GM12878 (cell line): ENCODE measurements around the gene IZUMO1R. TPM values are rescaled to one million over a fixed set of nuclear protein-coding genes. Genes with fewer than 3 reads are reported as not detected.
"Not testable (repeated sequence)": the region's sequence is repeated elsewhere in the genome, so short reads cannot be mapped to it uniquely, and the experiment has no call there.

Source experiments
- ATAC-seq: fragments of 200-7000 bp; cut with Tn5 transposase; 3 replicates; pipeline ENCODE4 v1.9.1; 2020; ENCODE audit warnings: mild to moderate bottlenecking, moderate library complexity
- BruUV-seq: library from RNA; stranded (reverse); fragments of 400-500 nt; replicated peaks from 2 replicates; lab custom pipeline; 2021; lab: Mats Ljungman, UMichigan
- CTCF ChIA-PET: fragments of 300-600 bp; sonication (Branson Sonifier 250); formaldehyde crosslinking; extraction: SDS; loops from one replicate; lab custom pipeline; 2021; ENCODE audit warnings: inconsistent platforms; lab: Yijun Ruan, JAX
- POLR2A ChIA-PET: fragments of 350-600 bp; formaldehyde crosslinking; extraction: SDS; loops from one replicate; lab custom pipeline; 2021; ENCODE audit warnings: inconsistent platforms; lab: Charles Lee
- RAD21 ChIA-PET: fragments of 300-600 bp; sonication (Branson Sonifier 250); formaldehyde crosslinking; loops from one replicate; lab custom pipeline; 2023; ENCODE audit warnings: antibody characterized with exemption; ENCODE audit not compliant: unreplicated experiment; lab: Charles Lee
- SMC1A ChIA-PET: fragments of 300-600 bp; sonication (Branson Sonifier 250); formaldehyde crosslinking; loops from one replicate; lab custom pipeline; 2023; ENCODE audit not compliant: unreplicated experiment, uncharacterized antibody; lab: Charles Lee
- DNase-seq: peaks from one replicate; pipeline ENCODE4 v3.0.0-alpha.2; 2011; ENCODE audit warnings: low read depth, low spot score
- FAIRE-seq: peaks from 3 replicates; lab custom pipeline; 2011; peaks lifted over from hg19 to GRCh38; lab: Jason Lieb, UNC
- H2AFZ ChIP-seq: 2 replicates; pipeline ENCODE4 v1.6.0; 2011; ENCODE audit warnings: low read depth, low read length, control low read depth; ENCODE audit not compliant: control insufficient read depth
- H3K27ac ChIP-seq: 2 replicates; pipeline ENCODE4 v1.5.1; 2011; ENCODE audit warnings: control low read depth; ENCODE audit not compliant: control insufficient read depth, insufficient read depth
- H3K27me3 ChIP-seq, 2 experiments: replicated peaks in 1 of 2; 2 replicates each; pipeline versions ENCODE4 v1.6.0 to v1.6.1; 2011; ENCODE audit warnings: low read length in 1 of 2; ENCODE audit not compliant: control insufficient read depth in 2 of 2, insufficient read depth in 2 of 2
- H3K36me3 ChIP-seq, 2 experiments: 2 replicates each; pipeline ENCODE4 v1.5.1; 2011; ENCODE audit warnings: low read length in 1 of 2; ENCODE audit not compliant: control insufficient read depth in 2 of 2, insufficient read depth in 2 of 2
- H3K4me1 ChIP-seq: 2 replicates; pipeline ENCODE4 v1.6.1; 2011; ENCODE audit warnings: mild to moderate bottlenecking, low read length, moderate library complexity, mixed read lengths; ENCODE audit not compliant: control insufficient read depth, insufficient read depth
- H3K4me2 ChIP-seq: 2 replicates; pipeline ENCODE4 v1.6.0; 2011; ENCODE audit warnings: control low read depth; ENCODE audit not compliant: control insufficient read depth, insufficient read depth
- H3K4me3 ChIP-seq: fragments of 200-600 bp; sonication (generic); 2 replicates; pipeline ENCODE4 v1.5.1; 2016
- H3K79me2 ChIP-seq: 2 replicates; pipeline ENCODE4 v1.6.0; 2011; ENCODE audit warnings: low read length; ENCODE audit not compliant: control insufficient read depth, insufficient read depth
- H3K9ac ChIP-seq: 2 replicates; pipeline ENCODE4 v1.8.0; 2011; ENCODE audit warnings: low read length, control low read depth, mixed read lengths; ENCODE audit not compliant: control insufficient read depth, insufficient read depth
- H3K9me3 ChIP-seq: replicated peaks from 3 replicates; pipeline ENCODE4 v1.5.1; 2011; ENCODE audit warnings: mild to moderate bottlenecking, low read length; ENCODE audit not compliant: control insufficient read depth, insufficient read depth
- H4K20me1 ChIP-seq: 2 replicates; pipeline ENCODE4 v1.6.0; 2011; ENCODE audit not compliant: control insufficient read depth, insufficient read depth
- ATF3 ChIP-seq: IDR thresholded peaks from 2 replicates; pipeline ENCODE4 v1.6.1; 2011; ENCODE audit warnings: low read depth, mild to moderate bottlenecking, low read length, moderate library complexity, borderline replicate concordance; ENCODE audit errors: extremely low read depth
- NBN ChIP-seq: fragments of 450-650 bp; IDR thresholded peaks from 2 replicates; pipeline ENCODE4 v1.6.1; 2016
- SPI1 ChIP-seq: IDR thresholded peaks from 2 replicates; pipeline ENCODE4 v1.6.1; 2011; ENCODE audit warnings: low read depth, mild to moderate bottlenecking, low read length, moderate library complexity, borderline replicate concordance; ENCODE audit not compliant: insufficient read depth
- TARDBP ChIP-seq: IDR thresholded peaks from 2 replicates; pipeline ENCODE4 v1.6.1; 2016; ENCODE audit warnings: borderline replicate concordance
- USF1 ChIP-seq: IDR thresholded peaks from 2 replicates; pipeline ENCODE4 v1.6.1; 2011; ENCODE audit warnings: borderline replicate concordance, low read depth, mild to moderate bottlenecking, moderate library complexity, mixed read lengths, low read length; ENCODE audit not compliant: insufficient read depth; ENCODE audit errors: extremely low read length
- WRNIP1 ChIP-seq: IDR thresholded peaks from 2 replicates; pipeline ENCODE4 v1.6.1; 2011; ENCODE audit warnings: low read depth, low read length, improper control_type of control experiment, borderline replicate concordance
- WGBS: methylation state at CpG from one replicate; pipeline ENCODE4 v1.1.6; 2016; ENCODE audit warnings: low lambda C conversion rate; ENCODE audit not compliant: insufficient replicate concordance, insufficient coverage; ENCODE audit errors: missing lambda C conversion rate; 5-methylcytosine and 5-hydroxymethylcytosine counted together
- in situ Hi-C: fragments of 300-500 bp; cut with MboI; formaldehyde crosslinking; loops from 9 replicates; pipeline ENCODE4 v1.14.3; 2018; ENCODE audit warnings: mixed read lengths
- intact Hi-C: fragments of 100-400 bp; cut with micrococcal nuclease; formaldehyde crosslinking; loops from one replicate; pipeline ENCODE4 v1.14.2; 2022; ENCODE audit not compliant: unreplicated experiment
- polyA plus RNA-seq, 11 experiments: library from polyadenylated mRNA; depleted of rRNA in 4 of 11; unstranded in 6 of 11; stranded (reverse) in 5 of 11; fragments of >200 nt; fragmentation: Nextera tagmentation in 4 of 11; fragmentation: Illumina TruSeq in 1 of 11; extraction: Ambion mirVana in 4 of 11; extraction: Trizol in 1 of 11; gene quantifications; 1 replicate in 1 of 11; 2 replicates in 10 of 11; pipeline versions ENCODE4 v1.2.1 to v1.2.3, GENCODE V29; 2011 to 2016; ENCODE audit warnings: inconsistent platforms in 2 of 11, missing spikeins in 2 of 11, low read depth in 1 of 11
- total RNA-seq, 4 experiments: library from RNA; depleted of rRNA in 3 of 4; stranded (reverse); fragments of >200 nt in 3 of 4; fragmentation: Illumina TruSeq in 1 of 4; extraction: Trizol in 1 of 4; gene quantifications; 2 replicates each; pipeline versions ENCODE4 v1.2.1 to v1.2.3, GENCODE V29; 2013 to 2021
- TF ChIP-seq, protein P1 (sequence below): fragments of 450-650 bp; IDR thresholded peaks from 2 replicates; pipeline ENCODE4 v1.6.1; 2017; ENCODE audit warnings: low read depth, mild to moderate bottlenecking, moderate library complexity

IZUMO1R gene
- total and polyA plus RNA-seq, 10 of the 15 experiments (the other 5 are each of a cell fraction or from before 2014, with no cell fraction given), result not detected

DNA sequence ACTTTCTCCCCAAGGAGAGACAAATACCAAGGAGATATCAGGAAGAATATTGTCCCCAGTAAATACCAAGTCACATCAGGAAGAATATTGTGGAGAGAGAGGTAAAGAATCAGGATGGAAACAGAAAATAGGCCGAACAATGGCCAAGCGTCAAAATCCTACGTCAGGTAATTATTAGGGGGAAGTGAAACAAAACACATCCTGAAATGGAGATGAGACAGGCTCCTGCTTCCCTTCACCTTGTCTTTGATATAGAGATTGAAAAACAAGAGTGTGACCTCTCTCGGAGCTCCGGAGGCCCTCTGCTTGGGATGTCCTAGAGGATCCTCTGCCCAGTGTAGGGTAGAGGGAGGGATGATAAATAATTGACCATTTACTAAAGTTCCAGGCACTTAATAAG is 27.4 kb upstream of the IZUMO1R start:
- RAD21 ChIA-PET, result no interaction called here

DNA sequence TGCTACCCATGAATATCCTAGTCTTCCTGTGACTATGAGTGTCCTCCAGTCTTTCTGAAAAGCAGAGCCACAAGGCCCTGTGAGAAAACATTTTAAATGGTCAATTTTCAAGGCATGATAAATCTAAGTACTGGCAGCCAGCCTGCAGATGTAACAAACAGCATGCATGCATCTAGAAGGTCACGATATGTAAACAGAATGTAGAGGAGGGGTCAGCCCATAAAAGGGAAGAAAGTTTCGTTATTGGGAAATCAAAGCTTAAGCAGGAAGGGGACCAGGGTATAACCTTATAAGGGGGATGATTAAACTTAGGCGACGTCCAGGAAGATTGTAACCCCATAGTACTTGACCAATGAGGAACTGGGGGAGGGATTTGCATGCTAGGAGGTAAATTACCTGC is 26.2 kb upstream of the IZUMO1R start:
- SMC1A ChIA-PET, result interaction anchor here (0.6 kb wide), 1 partner anchor 297 kb away, joined by 3 read pairs; no protein-coding TSS in a partner anchor
- intact Hi-C loops, result not testable (repeated sequence)

More for the DNA sequence above, 27.4 kb upstream of the IZUMO1R start:
- no peak overlapping the region for H3K27ac ChIP-seq
- no peak overlapping the region for H2AFZ ChIP-seq
- H3K79me2 ChIP-seq, result no peaks in the 10 kb centered on the region
- H3K4me2 ChIP-seq, result no peak overlapping the region
- CTCF ChIA-PET, result no interaction called here
- no peaks in the 10 kb centered on the region for H3K36me3 ChIP-seq
- H3K9ac ChIP-seq, result no peak overlapping the region
- FAIRE-seq (no peak), DNase-seq (no peak), ATAC-seq (no peak)
- no peaks in the 10 kb centered on the region for H4K20me1 ChIP-seq
- H3K4me1 ChIP-seq, result peaks cover 6% of the 10 kb centered on the region; the same call in 1 of the 2 replicates
- TF ChIP-seq, protein P1, sequence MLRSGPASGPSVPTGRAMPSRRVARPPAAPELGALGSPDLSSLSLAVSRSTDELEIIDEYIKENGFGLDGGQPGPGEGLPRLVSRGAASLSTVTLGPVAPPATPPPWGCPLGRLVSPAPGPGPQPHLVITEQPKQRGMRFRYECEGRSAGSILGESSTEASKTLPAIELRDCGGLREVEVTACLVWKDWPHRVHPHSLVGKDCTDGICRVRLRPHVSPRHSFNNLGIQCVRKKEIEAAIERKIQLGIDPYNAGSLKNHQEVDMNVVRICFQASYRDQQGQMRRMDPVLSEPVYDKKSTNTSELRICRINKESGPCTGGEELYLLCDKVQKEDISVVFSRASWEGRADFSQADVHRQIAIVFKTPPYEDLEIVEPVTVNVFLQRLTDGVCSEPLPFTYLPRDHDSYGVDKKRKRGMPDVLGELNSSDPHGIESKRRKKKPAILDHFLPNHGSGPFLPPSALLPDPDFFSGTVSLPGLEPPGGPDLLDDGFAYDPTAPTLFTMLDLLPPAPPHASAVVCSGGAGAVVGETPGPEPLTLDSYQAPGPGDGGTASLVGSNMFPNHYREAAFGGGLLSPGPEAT, result no peak
- TF ChIP-seq NBN (no peak), SPI1 (peak; percentile 62), ATF3 (no peak), WRNIP1 (no peak), USF1 (no peak), TARDBP (no peak)
- no peaks in the 10 kb centered on the region for H3K27me3 ChIP-seq
- H3K9me3 ChIP-seq, result no peaks in the 10 kb centered on the region
- H3K4me3 ChIP-seq, result no peak overlapping the region
- in situ Hi-C loops (no loop called here), intact Hi-C loops (no loop called here)
- SMC1A ChIA-PET, result no interaction called here
- 64% methylated on average over 5 of the region's 5 CpGs for WGBS
- BruUV-seq, result no TSS peak
- POLR2A ChIA-PET, result interaction anchor here (0.6 kb wide), 1 partner anchor 129 kb away, joined by 3 read pairs; no protein-coding TSS in a partner anchor

More for the DNA sequence above, 26.2 kb upstream of the IZUMO1R start:
- H3K79me2 ChIP-seq, CTCF ChIA-PET, H3K9ac ChIP-seq, in situ Hi-C loops, H3K9me3 ChIP-seq, H3K27me3 ChIP-seq, DNase-seq, H4K20me1 ChIP-seq, ATAC-seq, H3K36me3 ChIP-seq, H3K4me3 ChIP-seq, BruUV-seq, H3K4me2 ChIP-seq, POLR2A ChIA-PET, H3K4me1 ChIP-seq, RAD21 ChIA-PET, FAIRE-seq, H3K27ac ChIP-seq, H2AFZ ChIP-seq: not testable (repeated sequence)
- 32% methylated on average over 4 of the region's 4 CpGs for WGBS
